CD8-positive, alpha-beta memory T cell (primary cell): ENCODE results near the gene DYNC1H1. TPM values are rescaled to one million over a fixed set of nuclear protein-coding genes. Genes with fewer than 3 reads are reported as not detected.

ENCODE experiments used
- CTCF ChIA-PET: fragments of 350-600 bp; sonication (Branson Sonifier 250); formaldehyde crosslinking; loops from one replicate; lab custom pipeline; 2021; ENCODE audit warnings: antibody characterized with exemption; lab: Charles Lee
- POLR2A ChIA-PET: fragments of 350-600 bp; sonication (Branson Sonifier 250); formaldehyde crosslinking; loops from one replicate; lab custom pipeline; 2021; ENCODE audit warnings: antibody characterized with exemption; lab: Charles Lee
- DNase-seq, 5 donors: peaks; one replicate each; pipeline versions ENCODE4 v3.0.0 to v3.0.0-alpha.2; 2020 to 2022; ENCODE audit warnings: mixed read lengths in 1 of 5
- H3K27ac ChIP-seq: one replicate; pipeline ENCODE4 v1.7.0; 2013; ENCODE audit warnings: low read depth, mild to moderate bottlenecking, low read length, moderate library complexity
- H3K27me3 ChIP-seq: 2 replicates; pipeline ENCODE4 v1.7.0; 2013; ENCODE audit warnings: low read length, mild to moderate bottlenecking; ENCODE audit not compliant: insufficient read depth, poor library complexity, severe bottlenecking
- H3K36me3 ChIP-seq: 2 replicates; pipeline ENCODE4 v1.7.0; 2013; ENCODE audit warnings: mild to moderate bottlenecking, low read length, moderate library complexity; ENCODE audit not compliant: insufficient read depth
- H3K4me1 ChIP-seq: 2 replicates; pipeline ENCODE4 v1.7.0; 2013; ENCODE audit warnings: mild to moderate bottlenecking, low read length, moderate library complexity; ENCODE audit not compliant: insufficient read depth
- H3K4me3 ChIP-seq: 2 replicates; pipeline ENCODE4 v1.7.0; 2013; ENCODE audit warnings: mild to moderate bottlenecking, low read length
- H3K9me3 ChIP-seq: 2 replicates; pipeline ENCODE4 v1.7.0; 2013; ENCODE audit warnings: mild to moderate bottlenecking, low read length
- H3K27ac Mint-ChIP-seq, 8 donors: one replicate each; pipeline ENCODE4 v1.8.0; 2020 to 2021; ENCODE audit warnings: mixed read lengths in 8 of 8, mild to moderate bottlenecking in 6 of 8, inconsistent platforms in 3 of 8, moderate library complexity in 3 of 8
- H3K27me3 Mint-ChIP-seq, 2 donors: one replicate each; pipeline ENCODE4 v1.8.0; 2020 to 2021; ENCODE audit warnings: mixed read lengths in 2 of 2, mild to moderate bottlenecking in 1 of 2, moderate library complexity in 1 of 2
- H3K36me3 Mint-ChIP-seq, 3 donors: one replicate each; pipeline ENCODE4 v1.8.0; 2020 to 2021; ENCODE audit warnings: mixed read lengths in 3 of 3, inconsistent platforms in 1 of 3, mild to moderate bottlenecking in 1 of 3
- H3K4me1 Mint-ChIP-seq, 3 donors: one replicate each; pipeline ENCODE4 v1.8.0; 2020 to 2021; ENCODE audit warnings: mixed read lengths in 3 of 3, inconsistent platforms in 1 of 3, mild to moderate bottlenecking in 1 of 3
- H3K4me3 Mint-ChIP-seq, 7 donors: one replicate each; pipeline ENCODE4 v1.8.0; 2020 to 2021; ENCODE audit warnings: mixed read lengths in 7 of 7, mild to moderate bottlenecking in 6 of 7, moderate library complexity in 4 of 7, inconsistent platforms in 2 of 7
- H3K9me3 Mint-ChIP-seq, 5 donors: one replicate each; pipeline ENCODE4 v1.8.0; 2020 to 2022; ENCODE audit warnings: mixed read lengths in 5 of 5, mild to moderate bottlenecking in 3 of 5, moderate library complexity in 2 of 5, inconsistent platforms in 1 of 5
- polyA plus RNA-seq: library from polyadenylated mRNA; unstranded; fragments of 300-500 nt; fragmentation: Illumina TruSeq; gene quantifications from one replicate; pipeline ENCODE4 v1.2.3, GENCODE V29; 2021
- total RNA-seq, 2 experiments: library from RNA; stranded (reverse); gene quantifications; one replicate each; pipeline ENCODE4 v1.2.3, GENCODE V29; 2021

The DYNC1H1 gene
- total and polyA plus RNA-seq, 3 experiments from 2014 or later, result 59.7 to 249 (median 241) TPM

DNA sequence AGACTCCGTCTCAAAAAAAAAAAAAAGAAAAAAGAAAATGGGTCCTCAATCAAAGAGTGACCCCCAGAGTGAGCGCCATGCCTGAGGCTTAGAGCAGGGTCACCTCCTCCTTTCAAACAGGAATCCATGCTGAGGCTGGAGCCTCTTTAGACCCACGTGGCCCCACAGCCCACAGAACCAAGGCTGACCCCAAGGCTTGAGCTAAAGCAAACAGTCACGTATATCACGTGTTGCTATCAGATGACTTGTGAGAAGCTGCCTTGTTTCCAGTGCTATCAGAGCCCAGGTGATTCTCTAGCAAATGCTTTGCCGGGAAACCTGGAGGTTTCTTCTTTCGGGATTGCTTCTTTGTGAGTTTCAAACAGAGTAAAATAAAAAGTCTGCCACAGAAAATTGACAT, 31.7 kb upstream of the DYNC1H1 start:
- Mint-ChIP-seq H3K4me3 (no peak overlapping the region), H3K9me3 (no peaks in the 10 kb centered on the region), H3K27me3 (no peaks in the 10 kb centered on the region), H3K36me3 (peaks cover 0 to 16% (median 2%) of the 10 kb centered on the region in 3 donors), H3K27ac (peak overlapping the region in 2 of 8 donors; percentile 38 to 42), H3K4me1 (peaks cover 0 to 2% (median 0%) of the 10 kb centered on the region in 3 donors)
- Histone ChIP-seq H3K27ac (no peak overlapping the region), H3K36me3 (peaks cover 9% of the 10 kb centered on the region), H3K4me3 (no peak overlapping the region), H3K4me1 (no peaks in the 10 kb centered on the region), H3K9me3 (no peaks in the 10 kb centered on the region), H3K27me3 (no peaks in the 10 kb centered on the region)
- ChIA-PET CTCF (interaction anchor here (0.5 to 0.7 kb wide), 2 partner anchors 13 to 382 kb away, joined by 3 read pairs; no protein-coding TSS in a partner anchor), POLR2A (interaction anchor here (1.2 kb wide), 1 partner anchor 16 kb away, joined by 3 read pairs; no protein-coding TSS in a partner anchor)
- DNase-seq, result no peak

DNA sequence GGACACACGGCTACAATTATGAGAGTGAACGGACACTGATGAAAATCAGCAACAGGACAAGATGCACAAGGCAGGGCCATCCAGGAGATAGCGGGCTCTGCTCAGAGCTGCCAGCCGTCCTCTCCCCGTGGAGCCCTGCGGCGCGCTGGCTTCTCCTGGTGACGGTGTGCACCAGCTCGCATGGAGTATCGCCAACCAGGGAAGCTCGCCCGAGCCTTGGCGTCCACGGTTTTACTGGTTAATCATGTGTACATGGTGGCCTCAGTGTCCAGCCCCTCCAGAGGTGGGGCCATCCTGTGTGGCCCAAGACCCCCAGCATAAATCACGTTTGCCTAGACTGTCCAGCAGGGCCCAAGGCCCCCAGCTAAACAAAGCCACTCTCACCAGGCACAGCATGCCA, 31.2 kb upstream of the DYNC1H1 start:
- H3K4me3 ChIP-seq, result no peak overlapping the region
- ChIA-PET POLR2A (interaction anchor here (0.6 to 1.2 kb wide), 2 partner anchors 16 to 211 kb away, joined by 3 to 10 read pairs; no protein-coding TSS in a partner anchor), CTCF (interaction anchor here (0.5 to 0.7 kb wide), 2 partner anchors 12 to 382 kb away, joined by 3 read pairs; no protein-coding TSS in a partner anchor)
- peak overlapping the region in 2 of 8 donors; percentile 19 to 42 for H3K27ac Mint-ChIP-seq
- H3K36me3 Mint-ChIP-seq, result peaks cover 0 to 12% (median 1%) of the 10 kb centered on the region in 3 donors
- H3K27me3 Mint-ChIP-seq, result no peaks in the 10 kb centered on the region
- H3K4me1 ChIP-seq, result no peaks in the 10 kb centered on the region
- no peaks in the 10 kb centered on the region for H3K9me3 ChIP-seq
- no peaks in the 10 kb centered on the region for H3K9me3 Mint-ChIP-seq
- peaks cover 0 to under 1% (median 0%) of the 10 kb centered on the region in 3 donors for H3K4me1 Mint-ChIP-seq
- no peak for DNase-seq
- H3K36me3 ChIP-seq, result peaks cover 9% of the 10 kb centered on the region
- H3K27ac ChIP-seq, result no peak overlapping the region
- H3K27me3 ChIP-seq, result no peaks in the 10 kb centered on the region
- no peak overlapping the region for H3K4me3 Mint-ChIP-seq

DNA sequence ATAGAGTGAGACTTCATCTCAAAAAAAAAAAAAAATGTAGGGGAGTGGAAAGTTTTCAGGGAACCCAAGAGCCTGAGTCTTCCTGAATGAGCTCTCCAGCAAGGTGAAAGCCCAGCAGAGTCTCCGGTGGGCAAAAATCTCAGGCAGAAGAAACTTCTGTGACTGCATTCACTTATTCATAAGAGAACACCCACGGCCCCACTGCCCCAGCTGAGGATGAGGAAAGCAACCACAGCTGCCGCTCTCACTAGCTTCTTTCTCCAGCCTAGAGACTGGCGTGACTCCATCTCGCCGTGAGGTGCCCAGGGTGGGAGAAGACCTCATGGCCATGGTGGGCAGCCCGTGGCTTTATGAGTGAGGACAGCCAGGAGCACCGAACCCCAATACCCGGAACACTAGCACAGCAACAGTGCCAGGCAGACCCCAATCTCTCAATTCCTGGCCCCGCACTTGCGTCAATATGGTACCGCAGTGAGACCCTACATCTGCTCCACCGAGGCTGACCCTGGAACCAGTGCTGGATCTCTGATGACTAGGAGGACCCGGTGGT, 29.7 kb upstream of the DYNC1H1 start:
- H3K36me3 ChIP-seq, result peaks cover under 1% of the 10 kb centered on the region
- no peaks in the 10 kb centered on the region for H3K27me3 ChIP-seq
- DNase-seq, result no peak
- no peak overlapping the region for H3K4me3 ChIP-seq
- no peak overlapping the region for H3K27ac ChIP-seq
- Mint-ChIP-seq H3K4me3 (no peak overlapping the region), H3K4me1 (peaks cover 0 to 4% (median 0%) of the 10 kb centered on the region in 3 donors), H3K27ac (no peak overlapping the region), H3K36me3 (no peaks in the 10 kb centered on the region), H3K9me3 (no peaks in the 10 kb centered on the region), H3K27me3 (peaks cover 5 to 8% of the 10 kb centered on the region in 2 donors)
- ChIA-PET CTCF (interaction anchor here (1.2 kb wide), 1 partner anchor 164 kb away, joined by 4 read pairs; no protein-coding TSS in a partner anchor), POLR2A (no interaction called here)
- no peaks in the 10 kb centered on the region for H3K9me3 ChIP-seq
- H3K4me1 ChIP-seq, result no peaks in the 10 kb centered on the region

DNA sequence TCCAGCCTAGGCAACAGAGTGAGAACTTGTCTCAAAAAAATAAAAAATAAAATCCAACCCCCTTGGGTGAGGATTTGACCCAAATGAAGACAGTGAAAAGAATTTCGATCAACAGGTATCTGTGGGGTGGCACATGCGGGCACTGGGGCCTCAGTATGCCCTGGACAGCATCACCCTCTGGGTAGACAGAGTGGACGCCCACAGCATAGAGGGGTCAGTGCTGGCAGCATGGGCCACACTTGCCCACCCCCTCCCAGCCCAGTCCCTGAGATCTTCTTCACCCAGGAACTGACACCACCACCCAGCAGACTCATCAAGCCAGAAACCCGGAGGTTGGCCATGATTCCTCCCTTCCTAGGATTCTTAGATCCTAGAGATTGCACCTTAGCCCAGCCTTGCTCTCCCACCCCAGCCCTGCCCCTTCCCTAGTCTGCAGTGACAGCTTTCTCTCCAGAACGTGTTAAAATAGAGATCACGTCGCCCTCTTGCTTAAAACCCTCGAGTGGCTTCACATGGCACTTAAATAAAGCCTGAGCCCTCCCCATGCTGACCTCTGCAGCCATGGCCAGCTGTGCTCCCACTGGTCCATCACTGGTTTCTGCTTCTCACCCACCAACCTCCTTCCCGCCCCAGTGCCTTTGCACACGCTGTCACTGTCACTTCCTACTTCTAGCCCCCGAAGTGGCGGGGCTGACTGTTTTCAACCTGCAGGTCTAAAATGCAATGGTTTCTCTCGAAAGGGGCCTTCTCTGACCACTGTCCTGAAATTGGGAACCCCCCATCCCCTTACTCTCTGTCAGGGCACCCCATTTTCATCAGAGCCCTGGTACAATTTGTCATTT, 26.2 kb upstream of the DYNC1H1 start:
- Mint-ChIP-seq H3K9me3 (no peaks in the 10 kb centered on the region), H3K36me3 (no peaks in the 10 kb centered on the region), H3K27me3 (peaks cover 16 to 33% of the 10 kb centered on the region in 2 donors), H3K4me3 (no peak overlapping the region), H3K27ac (peak overlapping the region in 1 of 8 donors; percentile 49), H3K4me1 (peaks cover 0 to 4% (median 0%) of the 10 kb centered on the region in 3 donors)
- Histone ChIP-seq H3K9me3 (no peaks in the 10 kb centered on the region), H3K36me3 (no peaks in the 10 kb centered on the region), H3K4me3 (no peak overlapping the region), H3K4me1 (no peaks in the 10 kb centered on the region), H3K27ac (no peak overlapping the region), H3K27me3 (no peaks in the 10 kb centered on the region)
- DNase-seq, result no peak
- ChIA-PET CTCF (no interaction called here), POLR2A (no interaction called here)

DNA sequence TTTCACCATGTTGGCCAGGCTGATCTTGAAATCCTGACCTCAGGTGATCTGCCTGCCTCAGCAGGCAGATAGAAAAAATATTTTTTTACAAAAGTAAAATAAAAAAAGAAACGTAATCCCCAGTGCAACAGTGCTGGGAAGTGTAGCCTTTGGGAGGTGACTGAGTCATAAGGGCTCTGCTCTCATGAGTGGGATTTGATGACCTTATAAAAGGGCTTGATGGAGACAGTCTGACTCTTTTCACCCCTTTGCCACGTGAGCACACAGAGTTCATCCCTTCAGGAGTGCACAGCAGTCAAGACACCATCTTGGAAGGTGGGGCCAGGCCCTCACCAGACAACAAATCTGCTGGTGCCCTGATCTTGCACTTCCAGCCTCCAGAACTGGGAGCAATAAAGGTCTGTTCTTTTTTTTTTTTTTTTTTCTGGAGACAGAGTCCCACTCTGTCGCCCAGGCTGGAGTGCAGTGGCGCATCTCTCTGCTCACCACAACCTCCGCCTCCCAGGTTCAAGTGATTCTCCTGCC, 24.7 kb upstream of the DYNC1H1 start:
- Histone ChIP-seq H3K9me3 (no peaks in the 10 kb centered on the region), H3K4me3 (no peak overlapping the region), H3K36me3 (no peaks in the 10 kb centered on the region), H3K4me1 (no peaks in the 10 kb centered on the region), H3K27me3 (no peaks in the 10 kb centered on the region), H3K27ac (no peak overlapping the region)
- Mint-ChIP-seq H3K4me1 (peaks cover 0 to 4% (median 0%) of the 10 kb centered on the region in 3 donors), H3K27me3 (peaks cover 16 to 44% of the 10 kb centered on the region in 2 donors), H3K9me3 (no peaks in the 10 kb centered on the region), H3K27ac (no peak overlapping the region), H3K4me3 (no peak overlapping the region), H3K36me3 (no peaks in the 10 kb centered on the region)
- ChIA-PET CTCF (no interaction called here), POLR2A (no interaction called here)
- peak in 1 of 5 donors; percentile 1 for DNase-seq

DNA sequence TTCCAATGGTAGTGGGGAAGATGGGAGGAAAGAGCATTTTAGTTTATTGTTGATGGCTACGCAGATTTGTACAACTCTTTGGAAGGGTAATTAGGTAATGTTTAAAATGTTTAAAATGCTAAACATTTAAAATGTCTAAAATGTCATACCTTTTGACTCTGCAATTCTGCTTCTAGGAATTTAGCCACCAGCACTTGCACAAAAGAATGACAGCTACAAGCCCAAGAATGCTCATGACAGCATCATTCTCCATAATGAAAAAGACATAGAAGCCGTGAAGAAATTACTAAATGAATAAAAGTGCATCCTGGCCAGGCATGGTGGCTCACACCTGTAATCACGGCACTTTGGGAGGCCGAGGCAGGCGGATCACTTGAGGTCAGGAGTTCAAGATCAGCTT, 19.9 kb upstream of the DYNC1H1 start:
- CTCF ChIA-PET, result no interaction called here

DNA sequence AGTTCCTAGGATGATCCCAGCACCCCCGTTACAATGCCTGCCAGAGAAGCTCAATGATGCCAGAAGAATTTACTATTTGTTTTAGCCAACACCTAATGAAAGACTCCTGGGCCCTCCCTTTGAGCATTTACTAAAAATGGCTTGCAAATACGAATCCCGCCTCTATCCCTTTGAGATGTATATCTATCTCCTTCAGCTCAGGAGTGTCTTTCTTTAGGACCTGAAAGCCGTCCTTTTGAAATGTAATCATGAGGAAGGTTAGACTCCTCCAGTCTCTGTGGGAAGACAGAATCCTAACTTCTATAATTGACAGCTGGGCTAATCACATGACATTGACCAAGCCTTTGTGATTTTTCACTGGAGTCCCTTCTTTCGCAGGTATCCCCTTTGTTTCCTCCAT, 19.2 kb upstream of the DYNC1H1 start:
- H3K9me3 Mint-ChIP-seq, result peaks cover 0 to 1% (median 0%) of the 10 kb centered on the region in 5 donors
- POLR2A ChIA-PET, result interaction anchor here (0.7 kb wide), 1 partner anchor 21 kb away, joined by 3 read pairs; no protein-coding TSS in a partner anchor
- DNase-seq, result no peak
- Histone ChIP-seq H3K27ac (no peak overlapping the region), H3K9me3 (no peaks in the 10 kb centered on the region), H3K4me1 (peaks cover 13% of the 10 kb centered on the region), H3K36me3 (no peaks in the 10 kb centered on the region), H3K27me3 (no peaks in the 10 kb centered on the region), H3K4me3 (no peak overlapping the region)
- peak overlapping the region in 5 of 8 donors; percentile 18 to 83 (median 53) for H3K27ac Mint-ChIP-seq
- H3K4me3 Mint-ChIP-seq, result peak overlapping the region in 1 of 7 donors; percentile 69
- peaks cover 19 to 52% of the 10 kb centered on the region in 2 donors for H3K27me3 Mint-ChIP-seq
- peaks cover 22 to 26% (median 25%) of the 10 kb centered on the region in 3 donors for H3K4me1 Mint-ChIP-seq
- CTCF ChIA-PET, result interaction anchor here (0.6 kb wide), 1 partner anchor 12 kb away, joined by 3 read pairs; no protein-coding TSS in a partner anchor
- H3K36me3 Mint-ChIP-seq, result peaks cover 0 to 9% (median 0%) of the 10 kb centered on the region in 3 donors

More for the DNA sequence above, 19.9 kb upstream of the DYNC1H1 start:
- Histone ChIP-seq H3K4me3 (no peak overlapping the region), H3K27ac (no peak overlapping the region), H3K9me3 (no peaks in the 10 kb centered on the region), H3K4me1 (peaks cover 13% of the 10 kb centered on the region), H3K36me3 (no peaks in the 10 kb centered on the region), H3K27me3 (no peaks in the 10 kb centered on the region)
- H3K4me3 Mint-ChIP-seq, result peak overlapping the region in 1 of 7 donors; percentile 33
- DNase-seq, result no peak
- H3K4me1 Mint-ChIP-seq, result peaks cover 21 to 25% (median 24%) of the 10 kb centered on the region in 3 donors
- POLR2A ChIA-PET, result interaction anchor here (0.7 kb wide), 2 partner anchors 15 to 22 kb away, joined by 3 read pairs; no protein-coding TSS in a partner anchor
- H3K9me3 Mint-ChIP-seq, result peaks cover 0 to 1% (median 0%) of the 10 kb centered on the region in 5 donors
- H3K27me3 Mint-ChIP-seq, result peaks cover 19 to 53% of the 10 kb centered on the region in 2 donors
- H3K36me3 Mint-ChIP-seq, result peaks cover 0 to 9% (median 0%) of the 10 kb centered on the region in 3 donors
- H3K27ac Mint-ChIP-seq, result peak overlapping the region in 1 of 8 donors; percentile 31
